GM23248 (cell line): ENCODE data around the gene ABCE1.

ENCODE experiments used
- EZH2 ChIP-seq: fragments of 200-600 bp; sonication (generic); IDR thresholded peaks from 2 replicates; pipeline ENCODE4 v1.6.1; 2018; ENCODE audit warnings: antibody characterized with exemption, mild to moderate bottlenecking; ENCODE audit not compliant: insufficient read depth, poor library complexity, severe bottlenecking
- EZH2phosphoT487 ChIP-seq: fragments of 200-600 bp; sonication (generic); IDR thresholded peaks from 2 replicates; pipeline ENCODE4 v1.6.1; 2018; ENCODE audit warnings: antibody characterized with exemption, moderate library complexity, mild to moderate bottlenecking, low read depth; ENCODE audit not compliant: insufficient read depth

- TF ChIP-seq EZH2: no peak
- no peak for TF ChIP-seq EZH2phosphoT487
Measured at GRCh38 chr4:145107126-145107525, 9.0 kb downstream of the ABCE1 start.
